NCI-H2081 treated with DMSO at 0.1 percent for 48 hours (cell line): ENCODE measurements around the gene TGFBR3.

Experiments used
- DNase-seq: peaks from one replicate; lab custom pipeline; 2025; lab: John Stamatoyannopoulos, UW

TGFBR3 gene

DNA sequence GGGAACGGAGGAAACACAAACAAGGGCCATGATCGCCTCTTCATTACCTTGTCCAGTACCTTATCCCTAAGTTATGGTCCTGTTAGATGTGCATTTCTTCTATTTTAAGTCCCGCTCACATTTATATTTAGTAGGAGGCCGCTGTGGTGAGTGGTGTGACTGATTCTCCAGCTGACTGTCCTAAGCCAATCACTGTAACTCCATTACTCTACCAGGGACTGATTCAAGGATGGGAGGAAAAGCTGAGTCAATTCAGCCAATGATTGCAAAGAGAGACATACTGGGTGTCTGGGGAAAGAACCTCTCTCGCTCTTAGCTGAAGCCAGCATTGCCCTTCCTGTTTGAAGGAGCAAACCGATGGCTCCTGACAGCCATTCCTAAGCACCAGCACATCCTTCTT, 59.7 kb downstream of the TGFBR3 start:
- no peak for DNase-seq

DNA sequence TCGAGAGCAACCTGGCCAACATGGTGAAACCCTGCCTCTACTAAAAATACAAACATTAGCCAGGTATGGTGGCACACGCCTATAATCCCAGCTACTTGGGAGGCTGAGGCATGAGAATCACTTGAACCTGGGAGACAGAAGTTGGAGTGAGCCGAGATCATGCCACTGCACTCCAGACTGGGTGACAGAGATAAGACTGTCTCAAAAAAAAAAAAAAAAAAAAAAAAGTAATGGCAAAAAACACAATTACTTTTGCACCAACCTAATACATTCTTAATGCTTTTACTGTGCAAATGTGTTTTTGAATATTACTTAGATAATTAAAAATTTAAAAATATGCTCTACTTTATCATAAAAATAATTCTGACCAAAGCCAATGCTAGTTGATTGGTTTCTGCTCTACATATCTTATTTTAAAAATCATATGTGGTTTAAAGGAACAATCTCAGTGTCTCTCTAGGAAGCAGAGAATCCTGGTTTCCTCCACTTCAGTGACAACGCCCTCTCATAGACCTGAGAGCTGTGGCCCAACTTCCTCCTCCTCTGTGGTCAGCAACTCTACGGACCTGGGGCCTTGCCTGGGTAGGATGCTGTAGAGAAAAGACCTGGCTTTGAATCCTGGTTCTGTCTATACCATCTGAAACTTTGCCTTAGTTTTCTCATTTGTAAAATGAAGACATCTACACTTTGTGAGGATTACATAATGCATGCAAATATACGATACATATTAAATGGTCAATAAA, 64.7 kb downstream of the TGFBR3 start:
- DNase-seq: no peak

DNA sequence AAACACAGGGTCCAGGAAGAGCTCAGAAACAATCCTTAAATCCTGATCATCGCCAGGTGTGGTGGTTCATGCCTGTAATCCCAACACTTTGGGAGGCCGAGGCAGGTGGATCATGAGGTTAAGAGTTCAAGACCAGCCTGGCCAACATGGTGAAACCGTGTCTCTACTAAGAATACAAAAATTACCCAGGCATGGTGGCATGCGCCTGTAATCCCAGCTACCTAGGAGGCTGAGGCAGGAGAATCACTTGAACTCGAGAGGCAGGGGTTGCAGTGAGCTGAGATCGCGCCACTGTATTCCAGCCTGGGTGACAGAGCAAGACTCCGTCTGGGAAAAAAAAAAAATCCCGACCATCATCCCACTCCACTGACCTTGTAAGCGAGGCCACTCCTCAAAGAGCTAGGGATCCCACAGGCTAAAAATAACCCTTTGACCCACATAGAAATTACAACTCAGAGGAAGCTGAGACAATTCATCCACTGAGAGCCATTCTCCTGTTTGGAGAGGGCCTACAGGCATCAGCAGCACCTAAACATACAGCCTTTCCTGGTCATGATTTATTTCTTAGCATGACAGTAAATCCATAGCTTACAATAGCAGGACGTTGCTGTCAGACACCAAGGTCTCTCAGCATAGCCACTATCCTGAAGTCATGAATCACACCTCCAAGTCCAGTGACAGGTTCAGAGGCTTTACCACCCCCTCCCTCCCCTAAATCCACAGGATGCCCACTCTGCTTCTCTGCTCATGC, 66.7 kb downstream of the TGFBR3 start:
- DNase-seq: no peak

DNA sequence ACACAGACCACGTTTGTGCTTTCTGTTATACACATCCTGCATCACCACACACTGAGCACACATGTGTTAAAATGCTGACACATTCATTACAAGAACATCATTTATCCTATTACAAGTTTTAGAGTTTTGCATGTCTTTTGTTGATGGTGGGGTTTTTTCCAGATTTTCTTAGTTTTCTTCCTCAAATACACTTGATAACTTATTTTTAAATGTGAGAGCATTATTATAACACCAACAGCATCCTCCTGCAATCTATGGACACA, 67.3 kb downstream of the TGFBR3 start:
- DNase-seq: no peak

DNA sequence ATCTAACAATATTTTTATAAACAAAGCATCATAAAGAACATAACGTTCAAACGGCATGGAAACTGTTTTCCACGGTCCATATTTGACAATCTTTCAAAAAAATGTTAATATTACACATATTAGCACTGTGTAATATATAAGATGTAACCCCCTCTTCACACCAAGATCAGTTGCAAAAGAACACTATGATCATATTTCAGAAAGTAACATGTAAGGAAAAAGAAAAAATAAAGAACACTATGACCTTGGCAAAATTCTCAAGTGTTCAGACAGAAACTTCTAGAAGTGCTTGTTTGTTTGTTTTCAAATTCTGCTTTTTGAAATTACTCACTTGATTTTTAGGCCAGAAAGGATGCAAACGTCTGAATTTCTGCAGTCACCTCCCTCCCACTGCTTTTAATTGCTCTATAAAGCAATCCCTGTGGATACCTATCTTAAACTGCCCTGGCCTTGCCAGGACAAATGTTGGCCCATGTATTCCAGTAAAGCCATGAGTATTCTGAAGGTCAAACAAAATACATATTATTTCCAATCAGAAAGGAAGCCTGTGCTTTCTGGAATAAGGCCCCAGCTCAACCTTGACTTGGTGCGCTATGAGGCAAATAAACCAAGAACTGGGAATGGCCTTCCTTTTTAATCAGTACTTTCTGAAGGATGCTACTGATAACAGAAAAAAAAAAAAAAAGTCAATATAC, 68.6 kb downstream of the TGFBR3 start:
- DNase-seq: no peak

DNA sequence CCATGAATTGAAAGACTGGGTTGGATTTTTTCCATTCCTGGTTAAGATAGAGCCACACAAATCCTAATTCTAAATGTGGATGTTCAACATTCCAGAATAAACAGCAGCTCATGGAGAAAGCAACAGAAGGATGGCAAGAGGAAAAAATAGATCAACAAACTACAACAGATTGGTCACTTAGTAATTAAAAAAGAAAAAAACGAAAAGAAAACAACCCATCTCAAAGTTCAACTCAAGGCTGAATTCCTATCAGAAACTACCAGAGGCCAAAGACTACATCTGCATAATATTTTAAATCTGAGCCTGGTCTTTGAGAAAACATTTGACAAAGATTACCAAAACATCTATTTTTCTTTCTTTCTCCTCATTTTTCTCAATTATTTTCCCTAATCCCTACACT, 69.9 kb downstream of the TGFBR3 start:
- DNase-seq: no peak

DNA sequence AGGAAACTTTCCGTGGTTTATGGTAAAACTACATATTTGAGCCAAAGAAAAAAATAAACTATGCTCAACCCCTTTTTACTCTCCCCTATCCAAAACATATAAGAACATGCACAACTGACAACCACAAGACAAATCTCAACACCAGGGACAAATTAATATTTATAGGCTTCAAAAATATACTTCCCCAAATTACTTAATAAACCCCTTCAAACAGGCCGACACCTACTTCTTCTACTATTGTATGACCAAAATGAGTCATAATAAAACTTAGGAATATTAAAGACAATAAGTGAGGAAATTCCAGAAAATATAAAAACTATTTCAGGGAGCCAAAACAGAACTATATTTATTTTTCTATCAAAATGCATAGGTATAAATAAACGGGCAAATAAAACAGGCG, 71.5 kb downstream of the TGFBR3 start:
- DNase-seq: no peak

DNA sequence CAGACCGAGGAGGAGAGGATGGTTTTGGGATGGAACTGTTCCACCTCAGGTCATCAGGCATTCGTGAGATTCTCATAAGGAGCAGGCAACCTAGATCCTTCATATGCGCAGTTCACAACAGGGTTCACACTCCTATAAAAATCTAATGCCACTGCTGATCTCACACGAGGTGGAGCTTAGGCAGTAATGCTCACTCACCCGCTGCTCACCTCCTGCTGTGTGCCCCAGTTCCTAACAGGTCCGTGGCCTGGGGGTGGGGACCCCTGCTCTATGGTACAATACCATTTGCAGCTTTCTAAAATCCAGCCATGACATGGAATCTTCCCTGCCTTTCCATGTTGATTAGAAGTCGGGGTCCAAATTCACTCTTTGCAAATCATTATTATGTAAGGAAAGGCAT, 72.1 kb downstream of the TGFBR3 start:
- DNase-seq: no peak

DNA sequence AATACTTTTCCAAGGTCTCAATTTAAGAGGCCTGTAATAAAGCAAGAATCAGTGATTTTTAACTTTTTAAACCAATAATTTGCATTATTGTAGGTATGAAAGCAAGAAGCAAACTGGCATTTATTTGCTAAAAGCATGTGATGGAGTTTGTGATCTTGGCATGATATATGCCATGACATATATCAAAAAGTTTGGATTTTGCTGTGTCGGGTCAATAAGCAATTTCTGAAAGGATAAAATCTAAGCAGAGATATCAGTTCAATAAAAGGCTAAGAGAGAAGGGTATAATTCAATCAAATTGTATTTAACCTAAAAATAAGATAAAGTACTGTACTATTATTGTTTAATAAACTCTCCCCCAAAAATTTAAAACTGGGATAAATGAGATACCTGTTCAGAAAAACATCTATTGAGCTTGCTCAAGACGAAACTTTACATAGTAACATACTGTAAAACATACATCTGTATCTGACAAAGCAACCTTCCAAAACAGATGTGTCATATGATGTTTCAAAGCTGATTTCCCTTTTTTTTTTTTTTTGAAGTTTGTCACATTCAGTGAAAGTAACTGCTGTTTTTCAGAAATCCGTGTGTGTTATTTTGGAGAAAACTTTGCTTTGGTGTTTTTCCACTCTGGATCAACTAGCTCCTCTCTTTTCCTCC, 74.5 kb downstream of the TGFBR3 start:
- no peak for DNase-seq

DNA sequence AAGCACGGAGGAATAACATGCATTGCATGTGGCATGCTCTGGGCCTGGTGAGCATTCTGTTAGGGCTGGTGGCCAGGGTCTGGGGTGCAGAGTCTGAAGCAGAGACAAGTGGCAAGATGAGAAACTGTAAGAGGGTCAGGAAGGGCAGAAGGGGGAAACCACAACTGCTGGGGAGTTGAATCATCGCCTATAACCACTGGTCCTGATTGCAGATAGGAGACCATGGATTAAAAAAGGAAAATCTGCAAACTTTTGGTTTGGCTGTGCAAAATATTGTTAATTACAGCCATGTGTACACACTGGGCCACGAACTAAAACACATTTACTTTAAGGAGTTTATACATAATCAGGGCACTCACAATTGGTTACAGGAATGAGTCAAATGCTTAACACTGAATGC, 76.6 kb downstream of the TGFBR3 start:
- no peak for DNase-seq

DNA sequence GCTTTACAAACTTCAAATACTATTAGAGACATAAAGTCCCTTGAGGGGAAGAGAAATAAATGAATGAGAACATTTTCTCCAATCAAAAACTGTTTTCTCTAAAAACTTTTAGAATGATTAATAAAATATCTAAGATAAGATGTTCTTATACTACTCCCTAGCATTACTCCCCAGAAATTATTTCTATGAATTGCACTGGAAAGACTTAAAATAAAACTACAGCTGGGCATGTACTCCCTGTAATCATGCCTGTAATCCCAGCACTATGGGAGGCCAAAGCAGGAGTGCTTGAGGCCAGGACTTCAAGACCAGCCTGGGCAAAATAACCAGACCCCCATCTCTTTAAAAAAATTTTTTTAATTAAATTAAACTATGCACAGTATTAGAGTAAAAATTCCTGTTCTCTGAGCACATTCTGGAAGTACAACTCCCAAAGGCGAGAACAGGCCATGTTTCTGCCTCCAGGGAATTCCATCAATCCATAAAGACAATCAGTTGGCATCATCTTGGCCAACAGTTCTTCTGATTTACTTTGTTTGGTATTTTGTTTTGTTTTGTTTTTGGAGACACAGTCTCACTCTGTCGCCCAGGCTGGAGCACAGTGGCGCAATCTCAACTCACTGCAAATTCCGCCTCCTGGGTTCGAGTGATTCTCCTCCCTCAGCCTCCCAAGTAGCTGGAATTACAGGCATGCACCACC, 77.9 kb downstream of the TGFBR3 start:
- no peak for DNase-seq

DNA sequence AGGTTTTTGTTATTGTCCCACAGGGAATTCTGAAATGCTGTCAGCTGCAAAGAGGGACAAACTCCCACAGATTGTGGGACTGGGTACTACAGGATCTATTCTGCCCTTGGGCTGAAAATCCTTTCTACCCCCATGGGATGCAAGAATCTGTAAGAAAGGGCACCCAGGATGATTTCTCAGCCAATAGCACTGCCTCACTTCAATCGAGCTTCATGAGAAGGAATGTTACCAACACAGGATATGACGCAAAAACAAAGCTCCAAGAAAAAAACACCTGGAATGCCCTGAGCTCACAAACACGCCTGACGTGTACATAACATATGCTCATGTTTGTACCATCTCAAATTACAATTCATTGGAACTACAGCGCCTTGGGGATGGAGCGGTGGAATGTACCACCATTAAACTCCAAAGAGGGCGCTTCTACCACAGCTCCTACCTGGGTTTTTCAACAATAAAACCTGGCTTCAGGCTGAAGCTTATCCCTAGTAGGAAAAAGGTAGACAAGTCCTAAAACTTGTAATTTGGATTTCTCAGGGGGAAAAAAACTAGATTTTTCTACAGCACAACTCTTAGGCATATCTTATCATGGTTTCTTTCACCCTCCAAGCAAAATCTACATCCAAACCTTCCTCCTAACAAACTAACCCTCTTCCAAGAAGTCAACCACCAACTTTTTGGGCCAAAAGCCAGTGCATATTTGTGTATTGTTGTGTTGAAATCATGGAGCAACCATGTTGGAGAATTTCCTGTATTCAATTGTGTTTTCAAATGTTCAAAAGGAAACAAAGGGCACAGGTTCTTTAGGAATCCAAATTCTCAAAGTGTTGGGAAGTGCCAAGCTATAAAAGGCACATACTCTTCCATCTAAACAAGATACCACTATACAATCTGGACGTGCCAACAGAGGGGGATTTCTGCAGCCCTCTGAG, 78.9 kb downstream of the TGFBR3 start:
- DNase-seq: no peak

DNA sequence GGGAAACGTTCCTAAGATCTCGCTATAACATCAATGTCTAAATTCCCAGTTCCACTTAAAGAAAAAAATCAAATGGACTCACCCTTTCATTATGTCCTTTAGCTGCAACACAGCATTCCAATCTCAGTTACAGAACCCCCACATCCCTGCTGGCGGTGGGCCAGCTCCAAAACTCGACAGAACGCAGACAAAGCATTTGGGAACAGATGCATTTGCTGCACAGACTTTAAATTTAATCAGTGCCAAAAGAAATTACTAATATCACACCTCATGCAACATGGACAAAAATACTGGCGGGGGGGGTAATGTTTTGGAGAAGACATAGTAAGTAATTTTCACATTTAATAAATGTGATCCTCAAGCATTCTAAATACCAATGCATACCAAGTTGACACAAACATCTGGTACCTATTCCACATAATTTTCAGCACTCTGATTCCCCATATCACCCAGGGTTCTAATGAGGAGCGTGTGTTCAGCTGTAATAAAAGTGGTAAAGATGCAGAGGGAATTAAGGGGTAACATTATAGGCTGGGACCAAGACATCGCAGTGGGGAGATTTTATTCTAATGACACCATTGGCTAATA, 79.7 kb downstream of the TGFBR3 start:
- DNase-seq: no peak

DNA sequence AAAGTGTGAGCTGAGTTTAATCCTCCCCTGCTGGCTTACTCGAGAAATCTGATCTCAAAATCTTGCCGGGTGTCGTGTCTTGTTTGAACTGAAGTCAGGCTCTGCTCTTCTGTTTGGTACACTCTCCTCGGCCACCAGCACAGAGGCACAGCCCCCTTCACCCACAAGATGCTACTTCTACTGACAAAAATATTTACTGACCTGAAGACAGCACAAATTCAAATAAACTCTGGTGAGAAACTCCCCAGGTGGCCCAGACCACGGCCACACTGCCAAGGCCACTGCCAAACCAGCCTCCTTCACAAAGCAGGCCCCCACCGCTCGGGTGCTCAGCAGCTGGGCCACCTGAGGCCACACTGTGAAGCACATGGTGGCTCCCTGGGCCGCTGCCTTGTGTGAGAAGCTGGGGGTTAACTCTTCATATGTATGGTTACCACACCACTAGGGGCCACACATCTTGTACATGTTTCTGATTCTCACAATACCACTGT, 80.6 kb downstream of the TGFBR3 start:
- DNase-seq: no peak

DNA sequence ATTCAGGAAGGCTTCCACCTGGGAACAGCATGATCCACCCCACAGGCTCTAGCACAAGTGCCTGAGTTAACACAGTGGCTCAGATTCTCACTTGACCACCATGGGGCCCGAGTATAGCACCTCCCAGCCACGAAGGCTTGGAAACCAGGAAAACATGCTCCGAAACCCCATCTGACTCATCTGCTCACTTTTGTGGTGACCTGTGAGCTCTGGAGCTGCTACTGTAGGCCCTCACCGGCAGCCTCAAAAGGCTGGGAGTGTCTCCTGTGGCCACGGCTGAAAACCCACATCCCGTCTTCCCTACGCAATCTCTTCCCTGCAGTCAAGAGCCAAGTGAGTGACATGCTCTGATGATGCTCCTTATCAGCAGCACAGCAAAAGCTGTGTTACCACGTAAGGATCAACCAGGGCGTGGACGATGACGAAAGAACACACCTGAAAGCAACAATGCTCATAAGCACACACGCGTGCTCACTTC, 81.4 kb downstream of the TGFBR3 start:
- DNase-seq: no peak

DNA sequence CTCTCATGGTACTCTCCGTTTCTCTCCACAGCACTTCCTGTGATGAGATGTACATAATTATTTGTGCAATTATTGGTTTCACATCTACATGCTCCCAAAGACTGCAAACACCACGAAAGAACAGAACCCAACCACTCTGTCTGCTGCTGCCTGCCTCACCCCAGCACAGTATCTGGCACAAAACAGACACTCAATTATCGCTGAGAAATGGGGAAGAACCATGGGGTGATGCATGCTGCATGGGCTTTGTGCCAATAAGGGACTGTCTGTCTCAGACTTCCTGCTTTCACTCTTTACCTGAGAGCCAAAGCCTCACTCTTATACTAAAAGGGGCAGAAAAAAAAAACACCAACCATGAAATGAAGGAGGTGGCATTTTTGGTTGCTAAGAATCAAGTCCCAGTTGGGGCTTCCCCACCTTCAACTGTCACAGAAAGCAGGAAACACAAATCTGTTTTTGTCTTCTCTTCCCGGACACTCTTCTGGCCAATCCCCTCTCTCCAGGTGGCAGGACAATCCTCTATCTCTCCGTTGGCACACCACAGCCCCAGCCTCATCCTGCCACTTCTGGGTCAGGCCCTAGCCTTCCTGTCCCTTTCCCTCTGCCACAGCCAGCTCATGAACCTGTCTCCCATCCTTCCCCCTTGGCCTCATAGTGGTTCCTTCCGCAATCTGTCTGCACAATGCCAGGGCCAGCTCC, 82.0 kb downstream of the TGFBR3 start:
- no peak for DNase-seq

DNA sequence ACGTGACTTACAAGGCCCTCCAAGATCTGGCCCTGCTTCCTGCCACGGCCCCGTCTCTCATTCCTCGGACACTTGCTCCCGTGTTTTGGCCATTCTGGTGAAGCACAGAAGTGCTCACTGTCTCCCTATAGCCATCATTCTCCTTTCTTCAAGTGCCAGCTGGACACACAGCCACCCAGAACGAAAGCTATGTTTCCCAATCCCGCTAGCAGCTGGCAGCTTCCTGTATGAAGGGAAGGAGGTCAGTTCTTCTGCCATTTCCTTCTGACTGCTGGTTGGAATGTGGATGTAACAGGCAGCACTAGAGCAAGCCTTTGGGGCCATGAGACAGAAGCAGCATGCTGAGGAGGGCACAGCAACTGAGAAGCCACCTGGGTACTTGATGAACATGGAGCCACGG, 82.8 kb downstream of the TGFBR3 start:
- no peak for DNase-seq

DNA sequence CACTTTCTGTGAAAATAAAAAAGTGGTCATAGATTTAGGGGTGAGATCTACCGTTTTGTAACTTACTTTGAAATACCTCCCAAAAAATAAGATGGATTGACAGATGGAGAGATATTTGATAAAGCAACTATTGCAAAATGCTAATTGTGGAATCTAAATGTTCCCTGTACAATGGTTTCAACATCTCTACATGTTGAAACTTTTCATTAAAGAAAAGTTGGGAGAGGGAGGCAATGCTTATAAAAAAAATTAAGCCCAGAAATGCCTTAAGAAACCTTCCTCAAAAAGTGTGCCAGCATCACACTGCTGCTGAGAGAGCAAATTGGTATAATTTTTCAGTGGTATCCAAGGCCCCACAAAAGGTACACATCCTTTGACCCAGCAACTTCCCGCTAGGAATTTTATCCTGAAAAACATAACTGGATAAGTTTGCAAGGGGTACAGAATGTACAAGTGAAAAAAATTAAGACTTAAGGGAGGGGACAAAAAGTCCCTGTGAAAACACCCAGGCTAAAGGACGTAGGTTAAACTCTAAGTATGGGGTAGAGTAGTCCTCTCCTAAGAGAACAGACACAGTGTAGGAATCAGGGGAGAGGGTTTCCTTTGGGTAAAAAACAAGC, 84.3 kb downstream of the TGFBR3 start:
- DNase-seq: no peak

DNA sequence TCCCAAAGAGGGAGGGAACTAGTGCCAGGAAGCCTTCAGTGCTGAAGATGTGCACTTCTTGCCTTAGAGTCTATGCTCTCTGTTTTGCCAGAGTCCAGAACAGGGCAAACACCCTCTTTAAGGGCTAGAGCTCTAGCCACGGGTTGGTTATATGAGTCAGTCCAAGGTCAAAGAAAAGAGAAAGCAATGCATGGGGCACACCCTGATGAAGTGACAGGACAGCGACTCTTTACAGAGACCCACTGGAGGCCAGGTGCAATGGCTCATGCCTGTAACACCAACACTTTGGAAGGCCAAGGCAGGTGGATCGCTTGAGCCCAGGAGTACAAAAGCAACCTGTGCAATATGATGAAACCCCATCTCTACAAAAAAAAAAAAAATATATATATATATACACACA, 86.1 kb downstream of the TGFBR3 start:
- DNase-seq: no peak
